Measurements from ENCODE around the gene NAALADL2.
"Not testable (repeated sequence)": the region's sequence is repeated elsewhere in the genome, so short reads cannot be mapped to it uniquely, and the experiment has no call there.

The NAALADL2 gene

GRCh38 chr3:175271465-175271864 is 412.3 kb downstream of the NAALADL2 start:
- DNase-seq: not testable (repeated sequence)

GRCh38 chr3:175272392-175272791 is 413.3 kb downstream of the NAALADL2 start:
- DNase-seq: no peak

GRCh38 chr3:175273573-175273972 is 414.4 kb downstream of the NAALADL2 start:
- DNase-seq: no peak

- no peak for DNase-seq
These were observed 414.9 kb downstream of the NAALADL2 start for GRCh38 chr3:175274056-175274455.

- no peak for DNase-seq
These were observed 415.5 kb downstream of the NAALADL2 start for GRCh38 chr3:175274474-175275218.

- no peak for DNase-seq
These were observed 419.5 kb downstream of the NAALADL2 start for GRCh38 chr3:175278680-175279079.

GRCh38 chr3:175279457-175279856 is 420.3 kb downstream of the NAALADL2 start:
- no peak for DNase-seq

- no peak for DNase-seq
These were observed 420.8 kb downstream of the NAALADL2 start for GRCh38 chr3:175279911-175280310.

- DNase-seq: no peak
These were observed 428.3 kb downstream of the NAALADL2 start for GRCh38 chr3:175287361-175287963.

GRCh38 chr3:175288621-175289020 is 429.5 kb downstream of the NAALADL2 start:
- no peak for DNase-seq

- DNase-seq: no peak
These were observed 435.7 kb downstream of the NAALADL2 start for GRCh38 chr3:175294793-175295192.

- no peak for DNase-seq
These were observed 436.4 kb downstream of the NAALADL2 start for GRCh38 chr3:175295248-175296130.

GRCh38 chr3:175297216-175297615 is 438.1 kb downstream of the NAALADL2 start:
- DNase-seq: no peak

GRCh38 chr3:175301741-175302140 is 442.6 kb downstream of the NAALADL2 start:
- DNase-seq: no peak

- DNase-seq: no peak
These were observed 445.3 kb downstream of the NAALADL2 start for GRCh38 chr3:175304404-175304803.

GRCh38 chr3:175307642-175308041 is 448.5 kb downstream of the NAALADL2 start:
- DNase-seq: no peak

GRCh38 chr3:175308097-175308496 is 449.0 kb downstream of the NAALADL2 start:
- no peak for DNase-seq

- no peak for DNase-seq
These were observed 450.9 kb downstream of the NAALADL2 start for GRCh38 chr3:175310046-175310445.

GRCh38 chr3:175311404-175311803 is 452.3 kb downstream of the NAALADL2 start:
- no peak for DNase-seq

- no peak for DNase-seq
These were observed 452.8 kb downstream of the NAALADL2 start for GRCh38 chr3:175311946-175312345.

- DNase-seq: no peak
These were observed 453.7 kb downstream of the NAALADL2 start for GRCh38 chr3:175312791-175313190.

GRCh38 chr3:175316799-175317198 is 457.7 kb downstream of the NAALADL2 start:
- no peak for DNase-seq

GRCh38 chr3:175325440-175325839 is 466.3 kb downstream of the NAALADL2 start:
- DNase-seq: no peak

- no peak for DNase-seq
These were observed 466.9 kb downstream of the NAALADL2 start for GRCh38 chr3:175326041-175326440.

Measured in CD4-positive, alpha-beta T cell treated with Interleukin-17A for 4 hours (primary cell).